Activated CD4-positive, alpha-beta memory T cell treated with anti-CD3 and anti-CD28 coated beads, Interleukin-2, amount 10 ng/mL, durations not matched to agents 7 days and 5 days (primary cell): ENCODE results near the gene CHTF18. TPM values are rescaled to one million over a fixed set of nuclear protein-coding genes. Genes with fewer than 3 reads are reported as not detected.
"Not testable (repeated sequence)": the region's sequence is repeated elsewhere in the genome, so short reads cannot be mapped to it uniquely, and the experiment has no call there.

Source experiments
- CTCF ChIA-PET: fragments of 350-600 bp; sonication (Branson Sonifier 250); formaldehyde crosslinking; loops from one replicate; lab custom pipeline; 2021; ENCODE audit warnings: antibody characterized with exemption, inconsistent platforms; lab: Charles Lee
- POLR2A ChIA-PET: fragments of 350-600 bp; sonication (Branson Sonifier 250); formaldehyde crosslinking; loops from one replicate; lab custom pipeline; 2021; ENCODE audit warnings: antibody characterized with exemption; lab: Charles Lee
- DNase-seq: peaks from one replicate; pipeline ENCODE4 v3.0.0-alpha.2; 2020
- H3K27ac Mint-ChIP-seq: one replicate; pipeline ENCODE4 v1.8.0; 2021; ENCODE audit warnings: mild to moderate bottlenecking, mixed read lengths
- H3K27me3 Mint-ChIP-seq: one replicate; pipeline ENCODE4 v1.8.0; 2021; ENCODE audit warnings: mixed read lengths
- H3K36me3 Mint-ChIP-seq: one replicate; pipeline ENCODE4 v1.8.0; 2021; ENCODE audit warnings: low read depth, mixed read lengths
- H3K4me1 Mint-ChIP-seq: one replicate; pipeline ENCODE4 v1.8.0; 2021; ENCODE audit warnings: mixed read lengths
- H3K4me3 Mint-ChIP-seq: one replicate; pipeline ENCODE4 v1.8.0; 2021; ENCODE audit warnings: mild to moderate bottlenecking, mixed read lengths
- H3K9me3 Mint-ChIP-seq: one replicate; pipeline ENCODE4 v1.8.0; 2021; ENCODE audit warnings: mixed read lengths
- total RNA-seq, 2 experiments: library from RNA; stranded (reverse); gene quantifications; one replicate each; pipeline ENCODE4 v1.2.3, GENCODE V29; 2021

CHTF18 gene
- total RNA-seq, 2 experiments from 2014 or later: 77.6 to 80.0 TPM

DNA sequence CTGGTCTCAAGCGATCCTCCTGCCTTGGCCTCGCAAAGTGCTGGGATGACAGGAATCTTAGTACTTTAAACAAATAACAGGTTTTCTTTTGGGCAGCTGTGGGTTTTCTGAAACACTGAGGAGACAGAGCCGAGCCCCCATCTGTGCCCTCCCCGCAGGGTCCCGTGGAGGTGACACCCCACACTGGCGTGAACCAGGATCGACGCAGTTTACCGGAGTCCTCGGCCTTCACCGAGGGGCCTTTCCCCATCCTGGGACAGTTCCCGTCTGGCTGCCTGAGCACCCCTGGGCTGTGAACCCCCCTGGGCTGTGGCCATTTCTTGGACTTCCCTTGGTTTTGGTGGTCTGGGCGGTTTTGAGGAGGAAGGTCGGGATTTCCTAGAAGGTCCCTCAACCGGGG, 27.4 kb downstream of the CHTF18 start:
- peaks cover 32% of the 10 kb centered on the region for H3K27me3 Mint-ChIP-seq
- H3K36me3 Mint-ChIP-seq: no peaks in the 10 kb centered on the region
- H3K4me1 Mint-ChIP-seq: peaks cover 12% of the 10 kb centered on the region
- H3K27ac Mint-ChIP-seq: no peak overlapping the region
- H3K4me3 Mint-ChIP-seq: no peak overlapping the region
- no peaks in the 10 kb centered on the region for H3K9me3 Mint-ChIP-seq
- no peak for DNase-seq
- CTCF ChIA-PET: interaction anchor here (0.7 kb wide), 1 partner anchor 242 kb away, joined by 4 read pairs; no protein-coding TSS in a partner anchor
- POLR2A ChIA-PET: no interaction called here

DNA sequence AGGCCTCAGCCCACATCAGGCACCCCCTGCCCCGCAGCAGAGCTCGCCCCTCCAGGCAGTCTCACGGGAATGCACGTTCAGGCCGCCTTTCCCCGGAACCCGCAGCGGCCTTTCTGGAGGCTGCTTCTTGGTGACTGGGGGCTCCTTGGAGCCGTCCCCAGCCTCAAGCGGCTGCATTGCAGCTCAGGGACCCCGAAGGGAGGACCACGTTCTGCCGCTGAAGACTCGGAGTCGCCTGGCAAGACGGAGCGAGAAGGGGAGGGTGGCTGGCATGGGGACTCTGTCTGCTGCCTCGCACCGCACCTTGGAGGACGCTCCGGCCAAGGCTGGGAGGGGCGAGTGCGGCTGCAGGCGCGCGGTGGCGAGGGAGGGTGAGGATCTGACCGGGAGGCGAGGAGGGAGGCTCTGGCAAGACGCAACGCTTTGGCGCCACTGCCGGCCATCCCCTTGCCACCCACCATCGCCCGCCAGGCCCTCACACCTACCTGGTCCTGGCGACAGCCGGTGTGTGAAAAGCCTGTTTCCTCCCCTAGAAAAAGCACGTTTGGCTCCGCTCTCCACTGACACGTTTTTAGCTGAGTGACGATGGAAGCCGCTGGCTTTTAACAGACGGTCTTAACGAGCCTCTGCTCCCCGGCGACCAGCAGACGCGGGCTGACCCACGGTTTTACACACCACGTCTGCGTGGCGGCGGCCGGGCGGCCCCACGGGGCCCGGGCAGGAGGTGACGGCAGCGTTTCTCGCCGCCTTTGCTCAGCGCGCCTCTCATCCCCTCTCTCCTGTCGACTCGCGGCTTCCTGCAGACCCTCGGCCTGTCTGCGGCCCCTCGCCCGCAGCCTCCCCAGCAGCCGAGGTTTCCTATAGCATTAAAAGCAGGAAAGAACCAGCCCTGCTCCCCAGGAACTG, 28.8 kb downstream of the CHTF18 start:
- Mint-ChIP-seq H3K4me1 (peaks cover 12% of the 10 kb centered on the region), H3K36me3 (no peaks in the 10 kb centered on the region), H3K9me3 (no peaks in the 10 kb centered on the region), H3K4me3 (no peak overlapping the region), H3K27me3 (peaks cover 28% of the 10 kb centered on the region), H3K27ac (no peak overlapping the region)
- POLR2A ChIA-PET: no interaction called here
- DNase-seq: no peak
- CTCF ChIA-PET: no interaction called here

DNA sequence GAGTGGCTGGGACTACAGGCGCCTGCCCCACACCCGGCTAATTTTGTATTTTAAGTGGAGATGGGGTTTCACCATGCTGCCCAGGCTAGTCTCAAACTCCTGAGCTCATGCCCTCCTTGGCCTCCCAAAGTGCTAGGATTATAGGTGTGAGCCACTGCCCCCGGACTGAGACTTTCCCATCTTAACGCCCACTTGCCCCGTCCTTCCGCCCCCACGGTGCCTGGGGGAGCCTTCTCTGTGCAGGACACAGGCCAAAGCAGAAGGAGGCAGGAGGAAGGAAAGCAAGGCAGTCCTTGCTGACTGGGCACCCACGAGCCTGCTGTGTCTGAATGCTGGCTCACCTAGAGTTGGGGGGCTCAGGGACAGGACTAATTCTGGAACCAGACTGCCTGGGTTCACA, 29.7 kb downstream of the CHTF18 start:
- Mint-ChIP-seq H3K4me3 (no peak overlapping the region), H3K9me3 (no peaks in the 10 kb centered on the region), H3K4me1 (peaks cover 12% of the 10 kb centered on the region), H3K36me3 (no peaks in the 10 kb centered on the region), H3K27me3 (peaks cover 23% of the 10 kb centered on the region), H3K27ac (no peak overlapping the region)
- CTCF ChIA-PET: no interaction called here
- no peak for DNase-seq
- POLR2A ChIA-PET: no interaction called here

DNA sequence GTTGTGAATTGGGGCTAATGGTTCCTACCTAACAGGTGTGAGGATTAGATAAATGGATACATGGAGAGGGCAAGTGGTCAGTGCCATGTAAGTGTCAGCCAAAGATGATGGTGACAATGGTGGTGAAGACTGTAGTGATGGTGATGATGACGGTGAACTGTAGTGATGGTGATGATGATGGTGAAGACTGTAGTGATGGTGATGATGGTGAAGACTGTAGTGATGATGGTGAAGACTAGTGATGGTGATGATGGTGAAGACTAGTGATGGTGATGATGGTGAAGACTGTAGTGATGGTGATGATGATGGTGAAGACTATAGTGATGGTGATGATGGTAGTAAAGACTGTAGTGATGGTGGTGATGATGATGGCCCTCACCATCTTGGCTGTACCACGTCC, 30.2 kb downstream of the CHTF18 start:
- H3K9me3 Mint-ChIP-seq: no peaks in the 10 kb centered on the region
- no peak overlapping the region for H3K4me3 Mint-ChIP-seq
- H3K36me3 Mint-ChIP-seq: no peaks in the 10 kb centered on the region
- H3K4me1 Mint-ChIP-seq: peaks cover 12% of the 10 kb centered on the region
- DNase-seq: no peak
- ChIA-PET POLR2A (interaction anchor here (0.9 to 1.0 kb wide), 2 partner anchors 16 to 145 kb away, joined by 3 to 6 read pairs; no protein-coding TSS in a partner anchor), CTCF (no interaction called here)
- peaks cover 23% of the 10 kb centered on the region for H3K27me3 Mint-ChIP-seq
- H3K27ac Mint-ChIP-seq: no peak overlapping the region

DNA sequence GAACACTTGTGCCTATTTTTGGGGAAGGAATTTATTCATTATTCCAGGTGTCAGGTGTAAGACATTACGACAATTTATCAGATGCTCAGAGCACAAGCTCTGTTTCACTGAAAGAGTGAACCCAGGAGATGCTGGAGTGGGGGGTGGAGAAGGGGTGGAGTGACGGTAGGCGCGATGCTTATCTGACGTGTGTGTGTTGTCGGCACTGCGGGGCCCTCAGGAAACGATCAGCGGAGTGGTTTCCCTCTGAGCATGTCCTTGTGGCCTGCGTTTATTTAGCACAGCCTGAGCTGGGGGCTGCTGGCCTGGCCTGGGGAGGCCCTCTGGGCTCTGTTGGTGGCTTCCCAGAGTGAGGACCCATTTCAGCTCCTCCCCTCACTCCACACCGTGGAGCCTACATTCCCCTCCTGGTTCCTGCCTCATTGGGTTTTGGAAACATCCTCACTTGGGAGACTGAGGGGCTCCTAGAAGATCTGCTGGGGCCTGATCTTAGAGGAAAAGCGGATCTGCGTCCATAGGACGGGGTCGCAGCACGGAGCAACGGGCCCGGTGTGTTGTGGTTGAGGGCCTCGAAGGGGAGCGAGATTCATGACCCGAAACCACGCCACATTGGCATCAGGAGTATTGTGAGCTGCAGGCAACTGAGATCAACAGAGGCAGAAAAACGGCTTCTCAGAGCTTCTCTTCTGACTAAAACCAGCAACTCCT, 31.1 kb downstream of the CHTF18 start:
- DNase-seq: peak; percentile 60
- Mint-ChIP-seq H3K4me3 (no peak overlapping the region), H3K4me1 (peaks cover 12% of the 10 kb centered on the region), H3K9me3 (no peaks in the 10 kb centered on the region), H3K27me3 (peaks cover 18% of the 10 kb centered on the region), H3K27ac (peak overlapping the region; percentile 61), H3K36me3 (no peaks in the 10 kb centered on the region)
- ChIA-PET POLR2A (interaction anchor here (0.9 to 1.0 kb wide), 4 partner anchors 13 to 183 kb away, joined by 3 to 6 read pairs (median 4); partner anchors contain the start of gene METTL26), CTCF (no interaction called here)

DNA sequence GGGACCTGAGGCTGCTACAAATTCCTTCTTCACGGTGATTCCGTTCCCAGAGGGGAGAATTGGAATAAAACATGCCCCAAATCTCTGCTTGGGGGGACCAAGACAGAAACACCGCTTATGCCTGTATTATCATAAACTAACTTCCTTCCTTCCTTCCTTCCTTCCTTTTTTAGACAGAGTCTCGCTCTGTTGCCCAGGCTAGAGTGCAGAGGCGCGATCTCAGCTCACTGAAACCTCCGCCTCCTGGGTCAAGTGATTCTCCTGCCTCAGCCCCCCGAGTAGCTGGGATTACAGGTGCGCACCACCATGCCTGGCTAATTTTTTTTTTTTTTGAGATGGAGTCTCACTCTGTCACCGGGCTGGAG, 31.6 kb downstream of the CHTF18 start:
- CTCF ChIA-PET, H3K4me3 Mint-ChIP-seq, H3K36me3 Mint-ChIP-seq, H3K9me3 Mint-ChIP-seq, DNase-seq: not testable (repeated sequence)
- Mint-ChIP-seq H3K27ac (peak overlapping the region; percentile 61), H3K27me3 (peaks cover 15% of the 10 kb centered on the region), H3K4me1 (peaks cover 12% of the 10 kb centered on the region)
- POLR2A ChIA-PET: interaction anchor here (0.9 to 1.0 kb wide), 2 partner anchors 13 to 184 kb away, joined by 3 to 4 read pairs; partner anchors contain the start of gene METTL26

DNA sequence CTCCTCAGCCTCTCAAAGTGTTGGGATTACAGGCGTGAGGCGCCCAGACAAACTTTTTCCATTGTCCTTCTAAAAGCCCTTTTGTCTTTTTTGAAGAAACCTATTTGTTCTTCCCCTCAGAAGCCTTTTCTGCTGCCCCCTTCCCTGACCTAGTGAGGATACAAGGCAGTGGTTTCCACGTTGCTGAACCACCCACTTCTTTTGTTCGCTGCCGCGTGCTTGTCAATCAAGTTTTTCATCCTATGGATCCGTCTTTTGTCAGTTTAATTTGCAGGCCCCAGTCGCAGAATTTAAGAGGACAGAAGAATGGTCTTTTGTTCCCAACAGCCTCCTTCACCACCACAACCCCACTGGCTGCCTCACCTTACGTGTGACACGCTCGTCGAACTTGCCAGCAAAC, 32.3 kb downstream of the CHTF18 start:
- Mint-ChIP-seq H3K9me3 (no peaks in the 10 kb centered on the region), H3K36me3 (no peaks in the 10 kb centered on the region), H3K27ac (no peak overlapping the region), H3K4me3 (no peak overlapping the region), H3K27me3 (peaks cover 14% of the 10 kb centered on the region), H3K4me1 (peaks cover 12% of the 10 kb centered on the region)
- POLR2A ChIA-PET: interaction anchor here (0.6 kb wide), 1 partner anchor 1581 kb away, joined by 3 read pairs; no protein-coding TSS in a partner anchor
- CTCF ChIA-PET: no interaction called here
- no peak for DNase-seq

DNA sequence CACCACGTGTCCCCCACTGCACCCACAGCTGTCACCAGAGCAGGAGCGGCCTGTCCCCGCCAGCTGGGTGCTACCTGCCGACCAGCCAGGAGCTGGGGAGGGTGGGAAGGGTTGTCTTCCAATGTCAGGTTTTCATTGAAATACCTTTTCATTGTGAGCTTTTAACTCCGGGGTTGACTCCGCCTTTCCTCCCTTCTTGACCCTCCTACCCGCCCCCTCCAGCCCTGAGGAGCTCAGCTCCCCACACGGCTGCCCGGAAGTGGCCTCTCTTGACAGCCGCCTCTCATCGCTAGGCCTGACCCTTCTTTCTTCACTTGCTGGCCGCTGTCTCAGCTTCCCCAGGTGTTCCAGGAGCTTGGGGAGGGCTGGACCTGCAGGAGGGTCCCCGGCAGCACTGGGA, 33.3 kb downstream of the CHTF18 start:
- ChIA-PET POLR2A (no interaction called here), CTCF (no interaction called here)
- Mint-ChIP-seq H3K4me1 (peaks cover 12% of the 10 kb centered on the region), H3K9me3 (no peaks in the 10 kb centered on the region), H3K36me3 (no peaks in the 10 kb centered on the region), H3K27ac (no peak overlapping the region), H3K4me3 (no peak overlapping the region), H3K27me3 (peaks cover 10% of the 10 kb centered on the region)
- no peak for DNase-seq

DNA sequence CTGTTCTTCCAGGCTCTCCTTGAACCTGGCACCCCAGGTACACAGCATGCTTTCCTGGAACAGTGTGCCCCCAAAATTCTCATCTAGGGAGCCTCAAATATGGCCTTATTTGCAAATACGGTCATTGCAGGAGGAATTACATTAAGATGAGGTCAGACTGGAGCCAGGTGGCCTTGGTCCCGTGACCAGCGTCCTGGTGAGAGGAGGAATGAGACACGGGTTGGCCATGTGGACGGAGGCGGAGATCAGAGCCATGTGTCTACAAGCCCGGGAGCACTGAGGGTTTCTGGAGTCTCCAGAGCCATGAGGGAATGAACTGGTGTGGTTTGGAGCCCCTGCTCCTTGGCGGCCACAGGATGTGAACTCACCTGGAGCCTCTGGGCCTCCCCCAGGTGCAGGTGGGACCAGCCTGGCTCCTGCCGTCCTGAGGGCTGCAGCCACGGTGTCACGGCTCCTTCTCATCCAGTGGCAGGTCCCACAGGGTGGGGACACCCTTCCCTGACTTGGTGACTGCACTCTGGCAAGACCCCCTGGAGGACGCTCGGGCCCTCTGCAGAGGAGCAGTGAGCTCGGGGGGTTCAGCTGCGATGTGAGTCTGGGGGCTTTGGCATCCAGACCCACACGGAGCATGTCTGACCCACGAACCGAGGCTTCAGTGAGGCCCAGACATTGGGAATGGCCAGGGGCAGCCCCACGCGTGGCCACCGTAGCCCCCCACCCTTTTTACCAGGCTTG, 33.9 kb downstream of the CHTF18 start:
- peaks cover 12% of the 10 kb centered on the region for H3K4me1 Mint-ChIP-seq
- no peak for DNase-seq
- ChIA-PET CTCF (no interaction called here), POLR2A (no interaction called here)
- peaks cover 6% of the 10 kb centered on the region for H3K27me3 Mint-ChIP-seq
- H3K9me3 Mint-ChIP-seq: no peaks in the 10 kb centered on the region
- H3K27ac Mint-ChIP-seq: no peak overlapping the region
- no peaks in the 10 kb centered on the region for H3K36me3 Mint-ChIP-seq
- no peak overlapping the region for H3K4me3 Mint-ChIP-seq

DNA sequence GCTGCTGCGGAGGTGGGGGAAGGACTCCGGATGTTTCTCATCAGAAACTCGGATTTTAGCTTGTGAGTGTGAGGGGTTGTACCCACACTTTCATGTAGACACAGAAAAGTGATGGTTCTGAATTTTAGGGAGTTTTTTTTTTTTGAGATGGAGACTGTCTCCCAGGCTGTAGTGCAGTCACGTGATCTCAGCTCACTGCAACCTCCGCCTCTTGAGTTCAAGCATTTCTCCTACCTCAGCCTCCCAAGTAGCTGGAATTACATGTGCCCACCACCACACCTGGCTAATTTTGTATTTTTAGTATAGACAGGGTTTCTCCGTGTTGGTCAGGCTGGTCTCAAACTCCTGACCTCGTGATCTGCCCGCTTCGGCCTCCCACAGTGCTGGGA, 34.5 kb downstream of the CHTF18 start:
- no peak for DNase-seq
- H3K36me3 Mint-ChIP-seq: no peaks in the 10 kb centered on the region
- no peaks in the 10 kb centered on the region for H3K9me3 Mint-ChIP-seq
- peaks cover 12% of the 10 kb centered on the region for H3K4me1 Mint-ChIP-seq
- H3K27me3 Mint-ChIP-seq: peaks cover 4% of the 10 kb centered on the region
- POLR2A ChIA-PET: no interaction called here
- CTCF ChIA-PET: no interaction called here
- no peak overlapping the region for H3K27ac Mint-ChIP-seq
- no peak overlapping the region for H3K4me3 Mint-ChIP-seq

DNA sequence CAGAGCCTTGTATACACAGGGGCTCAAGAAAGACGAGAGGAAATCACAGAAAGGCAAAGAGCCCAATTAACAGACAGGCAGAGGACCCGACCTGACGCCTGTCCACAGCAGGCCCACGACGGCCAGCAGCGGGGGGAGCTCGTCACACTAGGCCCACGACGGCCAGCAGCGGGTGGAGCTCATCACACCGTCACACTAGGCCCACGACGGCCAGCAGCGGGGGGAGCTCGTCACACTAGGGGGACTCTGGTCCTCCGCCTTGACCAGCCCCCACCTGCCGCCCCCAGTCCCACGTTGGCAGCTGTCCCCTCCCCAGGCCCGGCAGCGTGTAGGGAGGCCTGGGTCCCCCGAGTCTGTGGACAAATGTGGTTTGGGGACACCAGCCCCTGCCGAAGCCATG, 35.8 kb downstream of the CHTF18 start:
- H3K27ac Mint-ChIP-seq: no peak overlapping the region
- no peaks in the 10 kb centered on the region for H3K36me3 Mint-ChIP-seq
- CTCF ChIA-PET: interaction anchor here (0.7 kb wide), 1 partner anchor 11 kb away, joined by 3 read pairs; no protein-coding TSS in a partner anchor
- no peak overlapping the region for H3K4me3 Mint-ChIP-seq
- POLR2A ChIA-PET: no interaction called here
- peaks cover 11% of the 10 kb centered on the region for H3K4me1 Mint-ChIP-seq
- peaks cover 4% of the 10 kb centered on the region for H3K27me3 Mint-ChIP-seq
- no peak for DNase-seq
- no peaks in the 10 kb centered on the region for H3K9me3 Mint-ChIP-seq

DNA sequence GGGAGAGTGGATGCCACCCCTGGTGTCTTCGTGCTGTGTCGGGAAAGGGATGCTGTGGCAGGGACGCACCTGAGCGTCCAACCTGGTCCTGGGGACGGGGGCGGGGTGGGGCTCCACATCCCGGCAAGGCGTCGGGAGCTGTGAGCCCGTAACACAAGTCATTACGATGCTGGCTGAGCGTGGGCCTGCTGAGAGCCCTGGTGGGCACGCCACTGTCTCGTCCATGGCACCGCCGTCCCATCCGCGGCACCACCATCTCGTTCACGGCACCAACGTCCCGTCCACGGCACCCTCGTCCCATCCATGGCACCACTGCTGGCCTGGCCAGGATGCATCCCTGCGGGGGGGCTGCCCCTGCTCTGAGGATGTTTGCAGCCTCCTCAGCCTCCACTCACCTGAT, 36.2 kb downstream of the CHTF18 start:
- Mint-ChIP-seq H3K27ac (no peak overlapping the region), H3K36me3 (no peaks in the 10 kb centered on the region), H3K9me3 (no peaks in the 10 kb centered on the region), H3K4me1 (peaks cover 7% of the 10 kb centered on the region), H3K27me3 (peaks cover 3% of the 10 kb centered on the region), H3K4me3 (no peak overlapping the region)
- ChIA-PET POLR2A (no interaction called here), CTCF (interaction anchor here (0.7 kb wide), 1 partner anchor 12 kb away, joined by 3 read pairs; no protein-coding TSS in a partner anchor)
- no peak for DNase-seq
